Cerebellar nuclear complex (tissue), 1 donor: ENCODE measurements around the gene INAFM2.

Experiments used
- DNase-seq, 2 experiments: peaks; one replicate each; lab custom pipeline; 2025; lab: John Stamatoyannopoulos, UW

The INAFM2 gene

GRCh38 chr15:40287505-40287904, 36.0 kb upstream of the INAFM2 start:
- DNase-seq: no peak

- no peak for DNase-seq
Observed at GRCh38 chr15:40287968-40288367, 35.5 kb upstream of the INAFM2 start.

GRCh38 chr15:40289140-40289775, 34.2 kb upstream of the INAFM2 start:
- DNase-seq: no peak

GRCh38 chr15:40290545-40290917, 33.0 kb upstream of the INAFM2 start:
- DNase-seq: no peak

GRCh38 chr15:40290918-40291574, 32.4 kb upstream of the INAFM2 start:
- no peak for DNase-seq

- no peak for DNase-seq
Observed at GRCh38 chr15:40292246-40292645, 31.2 kb upstream of the INAFM2 start.

- no peak for DNase-seq
Observed at GRCh38 chr15:40293006-40293405, 30.5 kb upstream of the INAFM2 start.

- DNase-seq: no peak
Observed at GRCh38 chr15:40293905-40294895, 29.3 kb upstream of the INAFM2 start.

- DNase-seq: no peak
Observed at GRCh38 chr15:40295297-40295696, 28.2 kb upstream of the INAFM2 start.

GRCh38 chr15:40295877-40296560, 27.5 kb upstream of the INAFM2 start:
- DNase-seq: no peak

GRCh38 chr15:40296561-40297230, 26.8 kb upstream of the INAFM2 start:
- DNase-seq: no peak

GRCh38 chr15:40297356-40297755, 26.1 kb upstream of the INAFM2 start:
- no peak for DNase-seq

- DNase-seq: no peak
Observed at GRCh38 chr15:40298216-40298935, 25.1 kb upstream of the INAFM2 start.

- no peak for DNase-seq
Observed at GRCh38 chr15:40300367-40300766, 23.1 kb upstream of the INAFM2 start.

- no peak for DNase-seq
Observed at GRCh38 chr15:40300771-40301170, 22.7 kb upstream of the INAFM2 start.

GRCh38 chr15:40301467-40302179, 21.9 kb upstream of the INAFM2 start:
- DNase-seq: no peak

- no peak for DNase-seq
Observed at GRCh38 chr15:40302288-40302886, 21.1 kb upstream of the INAFM2 start.

- DNase-seq: no peak
Observed at GRCh38 chr15:40302981-40303380, 20.5 kb upstream of the INAFM2 start.

- no peak for DNase-seq
Observed at GRCh38 chr15:40303576-40303975, 19.9 kb upstream of the INAFM2 start.

- DNase-seq: no peak
Observed at GRCh38 chr15:40305281-40305680, 18.2 kb upstream of the INAFM2 start.
